COR-L47 (cell line): Measurements from ENCODE around the gene INPPL1.

Experiments
- DNase-seq: peaks from one replicate; lab custom pipeline; 2025; lab: John Stamatoyannopoulos, UW

Gene INPPL1

DNA sequence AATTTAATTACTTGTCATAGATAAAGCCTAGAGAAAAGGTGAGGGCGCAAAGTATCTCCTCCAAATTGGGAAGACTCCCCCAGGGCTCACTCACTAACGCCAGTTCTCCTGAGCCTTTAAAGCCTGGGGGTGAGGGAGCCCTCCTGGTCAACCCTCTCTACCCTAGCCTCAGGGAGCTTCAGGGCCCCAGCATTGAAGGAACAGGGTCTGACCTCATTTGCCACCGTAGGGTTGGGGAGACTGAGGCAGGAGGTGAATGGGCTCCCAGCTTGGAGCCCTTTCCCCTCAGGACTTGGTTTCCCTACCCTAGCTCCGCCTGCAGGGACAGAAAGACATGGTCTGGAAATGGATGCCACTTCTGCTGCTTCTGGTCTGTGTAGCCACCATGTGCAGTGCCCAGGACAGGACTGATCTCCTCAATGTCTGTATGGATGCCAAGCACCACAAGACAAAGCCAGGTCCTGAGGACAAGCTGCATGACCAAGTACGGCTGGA, 6.3 kb upstream of the INPPL1 start:
- DNase-seq, result no peak

DNA sequence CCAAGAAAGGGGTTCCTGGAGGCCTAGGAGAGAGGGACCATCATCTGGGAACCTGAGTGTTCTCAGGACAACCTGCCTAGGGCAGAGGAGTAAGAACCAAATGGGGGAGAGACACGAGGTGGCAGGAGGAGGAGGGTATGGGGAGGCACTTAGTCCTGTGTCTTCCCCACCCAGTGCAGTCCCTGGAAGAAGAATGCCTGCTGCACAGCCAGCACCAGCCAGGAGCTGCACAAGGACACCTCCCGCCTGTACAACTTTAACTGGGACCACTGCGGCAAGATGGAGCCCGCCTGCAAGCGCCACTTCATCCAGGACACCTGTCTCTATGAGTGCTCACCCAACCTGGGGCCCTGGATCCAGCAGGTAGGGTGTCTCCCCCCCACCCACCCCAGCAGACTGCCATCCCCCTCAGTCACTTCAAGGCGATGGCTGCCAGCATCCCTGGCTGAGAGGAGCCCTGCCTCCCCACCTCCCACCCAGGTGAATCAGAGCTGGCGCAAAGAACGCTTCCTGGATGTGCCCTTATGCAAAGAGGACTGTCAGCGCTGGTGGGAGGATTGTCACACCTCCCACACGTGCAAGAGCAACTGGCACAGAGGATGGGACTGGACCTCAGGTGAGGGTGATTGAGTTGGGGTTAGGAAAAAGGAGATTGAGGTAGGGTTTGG, 3.7 kb upstream of the INPPL1 start:
- DNase-seq, result no peak

DNA sequence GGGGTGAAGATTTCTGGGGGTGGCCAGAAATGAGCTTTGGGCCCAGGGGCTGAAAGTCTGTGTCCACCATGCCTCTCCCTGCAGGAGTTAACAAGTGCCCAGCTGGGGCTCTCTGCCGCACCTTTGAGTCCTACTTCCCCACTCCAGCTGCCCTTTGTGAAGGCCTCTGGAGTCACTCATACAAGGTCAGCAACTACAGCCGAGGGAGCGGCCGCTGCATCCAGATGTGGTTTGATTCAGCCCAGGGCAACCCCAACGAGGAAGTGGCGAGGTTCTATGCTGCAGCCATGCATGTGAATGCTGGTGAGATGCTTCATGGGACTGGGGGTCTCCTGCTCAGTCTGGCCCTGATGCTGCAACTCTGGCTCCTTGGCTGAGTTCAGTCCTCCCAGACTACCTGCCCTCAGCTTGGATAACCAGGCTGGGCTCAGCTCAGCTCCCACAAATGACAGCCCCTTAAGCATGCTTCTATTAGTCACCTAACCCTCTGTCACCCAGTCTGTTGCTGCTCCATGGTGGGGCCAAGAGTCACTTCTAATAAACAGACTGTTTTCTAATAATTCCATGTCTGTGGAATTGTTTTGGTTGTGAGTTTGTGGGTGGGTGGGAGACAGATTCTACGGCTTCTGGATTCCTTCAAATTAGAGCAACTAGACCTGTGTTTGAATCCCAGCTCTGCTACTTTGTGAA, 3.0 kb upstream of the INPPL1 start:
- no peak for DNase-seq

DNA sequence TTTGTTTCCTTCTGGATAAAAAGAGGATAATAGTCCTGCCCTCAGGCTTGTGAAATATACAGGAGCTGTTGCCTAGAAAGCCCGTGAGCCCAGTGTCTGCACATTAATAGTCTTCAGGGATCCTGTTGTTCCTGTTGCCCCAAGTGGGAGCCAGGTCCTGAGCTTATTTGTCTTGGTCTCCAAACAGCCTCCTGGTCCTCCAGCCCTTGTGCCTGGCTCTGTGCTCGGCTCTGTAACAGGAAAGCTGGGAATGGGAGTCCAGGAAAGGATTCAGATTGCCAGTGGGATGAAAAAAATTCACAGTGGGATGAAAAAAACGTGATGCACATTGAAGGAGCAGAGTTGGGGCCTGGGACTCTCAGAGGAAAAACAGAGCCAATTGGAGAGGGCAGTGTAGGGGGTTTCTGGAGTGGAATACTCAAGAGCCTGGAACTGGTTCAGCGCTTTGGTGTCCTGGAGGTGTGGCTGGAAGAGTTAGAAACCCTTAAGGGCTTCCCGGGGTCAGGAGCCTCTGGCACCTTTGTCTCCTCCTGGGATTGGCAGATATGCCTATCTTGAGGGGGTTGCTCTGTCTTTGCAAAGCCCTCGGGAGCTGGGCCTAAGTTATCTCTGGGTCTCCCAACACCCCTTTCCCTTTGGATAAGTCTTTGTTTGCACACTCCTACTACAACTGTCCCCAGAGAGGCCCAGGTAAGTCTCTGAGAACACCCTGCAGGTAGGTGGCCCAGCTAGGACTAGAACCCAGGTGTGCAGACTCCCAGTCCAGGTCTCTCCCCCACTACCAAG, 2.3 kb upstream of the INPPL1 start:
- DNase-seq, result no peak

DNA sequence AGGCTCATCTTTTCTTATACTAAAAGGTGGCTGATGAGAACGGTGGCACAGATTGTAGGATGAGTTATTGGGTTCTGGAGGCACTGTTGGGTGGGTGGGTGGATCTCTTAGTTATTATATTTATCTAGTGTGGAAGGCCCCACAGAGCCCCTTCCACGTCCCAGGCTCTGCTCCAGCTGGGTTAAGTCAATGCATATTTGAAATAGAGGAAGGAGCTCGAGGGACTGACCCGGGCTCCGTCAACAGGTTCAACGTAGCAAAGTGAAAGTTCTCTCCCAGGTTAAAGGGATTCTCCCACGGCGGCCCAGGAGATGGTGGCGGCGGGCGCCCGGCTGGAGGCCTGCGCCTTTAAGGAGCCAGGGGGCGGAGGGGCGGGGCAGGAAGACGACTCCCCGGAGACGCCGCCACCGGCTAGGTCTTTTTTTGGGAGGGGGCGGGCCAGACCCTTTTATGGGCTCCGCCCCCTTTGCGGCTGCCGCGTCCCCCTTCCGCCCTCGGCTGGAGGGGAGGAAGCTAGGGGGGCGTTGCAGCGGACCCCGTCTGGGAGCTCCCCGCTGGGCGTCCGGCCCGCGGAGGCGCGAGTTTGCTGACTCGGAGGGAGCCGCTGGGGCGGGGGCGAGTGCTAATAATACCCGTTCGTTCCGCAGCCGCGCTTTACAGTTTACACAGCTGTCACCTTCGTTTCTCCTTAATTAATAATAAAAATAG, 1.5 kb upstream of the INPPL1 start:
- peak; percentile 98 for DNase-seq

DNA sequence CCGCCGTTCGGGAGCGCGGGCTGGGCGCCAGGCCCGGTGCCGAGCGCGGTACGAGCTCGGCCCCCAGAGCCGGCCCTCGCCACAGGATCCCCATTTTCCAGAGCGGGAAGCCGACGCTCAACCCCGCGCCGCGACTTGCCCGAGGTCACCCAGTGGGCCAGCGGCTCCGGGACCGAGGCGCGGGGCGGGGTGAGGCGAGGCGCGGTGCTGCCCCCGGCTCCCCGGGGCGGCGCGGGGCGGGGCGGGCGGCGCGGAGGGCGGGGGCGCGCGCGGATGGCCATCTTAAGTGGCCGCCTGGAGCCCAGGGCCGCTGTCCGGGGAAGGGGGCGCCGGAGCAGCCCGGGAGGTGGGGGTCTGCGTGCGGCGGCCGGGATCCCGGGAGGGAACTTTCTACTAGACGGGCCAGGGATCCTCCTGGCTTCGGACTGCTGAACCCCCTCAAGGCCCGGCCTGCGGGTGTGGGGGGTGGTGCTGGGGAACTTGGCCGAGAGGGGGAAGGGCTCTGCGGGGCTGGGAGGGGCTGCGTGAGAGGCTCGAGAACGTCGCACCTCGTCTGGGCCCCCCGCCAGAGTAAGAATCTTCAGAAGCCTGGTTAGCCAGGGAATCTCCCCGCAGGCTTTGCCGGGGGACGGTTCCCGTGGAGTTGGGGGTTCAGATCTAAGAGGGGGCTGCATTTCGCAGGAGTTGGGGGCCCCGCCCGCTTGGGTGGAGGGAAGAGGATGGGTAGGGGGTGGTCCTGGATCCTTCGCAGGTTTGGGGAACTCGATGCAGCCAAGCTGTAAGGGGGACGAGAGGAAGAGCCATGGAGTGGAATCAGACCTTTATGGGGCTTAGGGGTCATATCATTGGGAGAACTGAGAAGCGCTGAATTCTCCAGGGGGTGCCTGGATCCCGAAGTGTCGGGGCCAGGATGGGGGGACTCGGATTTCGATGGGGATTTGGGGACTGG, 678 bp upstream of the INPPL1 start:
- peak; percentile 61 for DNase-seq

DNA sequence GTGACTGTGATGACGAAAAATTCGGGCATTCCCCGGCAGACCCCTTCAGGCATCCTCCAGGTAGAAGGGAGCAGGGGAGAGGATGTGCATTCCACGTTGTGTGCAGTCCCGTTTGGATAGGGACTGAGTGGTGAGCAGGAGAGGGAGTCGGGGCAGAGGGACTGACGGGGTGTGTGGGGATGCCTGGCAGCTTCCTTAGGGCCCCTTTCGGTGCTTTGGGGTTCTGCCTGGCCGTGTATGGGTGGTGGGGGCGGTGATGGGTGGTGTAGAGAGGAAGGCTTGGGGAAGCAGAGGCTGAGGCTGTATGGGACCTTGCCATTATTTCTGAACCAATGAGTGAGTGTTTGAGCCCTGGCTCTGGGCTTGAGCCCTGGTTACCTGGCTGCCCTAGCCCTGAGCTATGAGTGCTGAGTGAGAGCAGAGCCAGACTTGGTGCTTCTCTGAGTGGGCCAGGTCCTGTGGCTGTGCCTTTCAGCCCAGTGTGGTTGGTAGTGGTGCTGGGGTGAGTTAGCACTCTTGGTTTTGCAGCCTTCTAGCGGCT, 914 bp downstream of the INPPL1 start:
- no peak for DNase-seq

DNA sequence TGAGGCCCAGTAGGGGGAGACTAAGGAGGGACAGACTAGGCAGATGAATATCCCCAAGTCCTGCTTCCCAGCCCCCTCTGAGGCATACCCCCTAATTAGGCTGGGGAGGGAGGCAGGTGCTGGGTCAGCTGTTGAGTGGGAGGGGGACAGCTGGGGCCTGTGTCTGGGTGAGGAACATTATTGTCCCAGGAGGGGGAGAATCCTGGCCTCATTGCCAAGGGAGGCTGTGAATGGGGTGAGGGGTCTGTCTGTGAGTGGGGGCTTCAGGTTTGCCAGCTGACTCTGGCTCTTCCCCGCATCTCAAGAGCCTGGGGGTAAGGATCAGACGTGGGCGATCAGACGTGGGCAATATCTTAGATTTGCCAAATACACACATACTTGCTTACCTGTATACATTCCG, 2.1 kb downstream of the INPPL1 start:
- peak; percentile 61 for DNase-seq

DNA sequence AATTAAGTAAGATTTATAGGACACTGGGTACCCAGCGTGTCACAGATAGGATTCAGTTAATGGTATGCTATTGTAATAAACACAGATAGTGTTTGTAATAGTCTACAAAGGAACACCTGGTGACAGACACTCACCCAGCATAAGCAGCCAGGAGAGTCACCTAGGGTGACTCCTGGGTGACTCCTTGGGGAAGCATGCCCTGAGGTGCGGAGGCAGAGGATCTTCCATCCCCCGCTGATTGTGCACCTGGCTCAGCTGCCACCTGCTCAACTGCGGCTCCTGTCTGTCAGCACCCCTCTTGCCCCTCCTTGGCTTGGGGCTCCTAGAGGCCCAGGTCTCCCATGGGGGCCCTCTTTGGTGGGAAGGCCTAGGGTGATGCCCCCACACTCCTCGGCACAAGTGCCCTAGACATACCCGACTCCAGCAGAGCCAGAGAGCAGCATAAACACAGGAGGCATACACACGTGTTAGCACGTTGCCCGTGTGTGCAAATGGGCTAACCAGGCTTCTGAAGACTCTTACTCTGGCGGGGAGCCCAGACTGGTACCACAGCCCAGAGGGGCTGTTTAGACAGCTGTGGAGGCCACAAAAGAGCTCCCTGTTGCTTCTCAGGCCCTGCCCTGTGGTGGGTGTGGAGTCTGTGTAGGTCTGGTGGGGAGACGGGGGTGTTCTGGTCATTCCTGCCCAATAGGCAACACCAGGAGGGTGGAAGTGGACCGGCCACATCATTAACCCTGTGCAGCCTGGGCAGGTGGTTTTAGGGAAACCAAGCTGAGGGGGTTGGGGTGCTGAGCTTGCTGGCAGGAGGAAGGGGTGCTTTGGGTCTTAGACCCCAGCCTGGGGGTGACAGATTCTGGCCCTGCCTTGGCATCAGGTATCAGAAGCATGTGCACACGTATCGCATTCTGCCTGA, 3.0 kb downstream of the INPPL1 start:
- DNase-seq, result peak; percentile 97

DNA sequence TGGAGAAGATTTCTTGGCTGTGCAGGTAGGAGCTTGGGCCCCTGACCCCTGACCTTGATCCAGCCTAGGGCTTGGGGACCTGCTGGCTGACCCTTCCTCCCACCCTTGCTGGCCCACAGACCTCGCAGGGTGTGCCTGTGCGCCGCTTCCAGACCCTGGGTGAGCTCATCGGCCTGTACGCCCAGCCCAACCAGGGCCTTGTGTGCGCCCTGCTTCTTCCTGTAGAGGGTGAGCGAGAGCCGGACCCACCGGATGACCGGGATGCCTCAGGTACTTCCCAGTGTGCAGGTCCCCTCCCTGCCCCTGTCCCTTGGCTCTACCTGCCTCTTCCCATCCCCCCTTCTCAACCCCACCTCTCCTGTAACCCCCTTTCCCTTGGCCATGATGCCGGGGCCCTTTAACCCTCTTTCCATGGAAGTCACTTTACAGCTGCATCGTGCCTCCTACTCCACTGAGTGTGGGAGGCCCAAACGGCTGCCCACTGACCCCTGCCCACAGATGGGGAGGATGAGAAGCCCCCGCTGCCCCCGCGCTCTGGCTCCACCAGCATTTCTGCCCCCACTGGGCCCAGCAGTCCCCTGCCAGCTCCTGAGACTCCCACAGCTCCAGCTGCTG, 3.8 kb downstream of the INPPL1 start:
- peak; percentile 57 for DNase-seq

DNA sequence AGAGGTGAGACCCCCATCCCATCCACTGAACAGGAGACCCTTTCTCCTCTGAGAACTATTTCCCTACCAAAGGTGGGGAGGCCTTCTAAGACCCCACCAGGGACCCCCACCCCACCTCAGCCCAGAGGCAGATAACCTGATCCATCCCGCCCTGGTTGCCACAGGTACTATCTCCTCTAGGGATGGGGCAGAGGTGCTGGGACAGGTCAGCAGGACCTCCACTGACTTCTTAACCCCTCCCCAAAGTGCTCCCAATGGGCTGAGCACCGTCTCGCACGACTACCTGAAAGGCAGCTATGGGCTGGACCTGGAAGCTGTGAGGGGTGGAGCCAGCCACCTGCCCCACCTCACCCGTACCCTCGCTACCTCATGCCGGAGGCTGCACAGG, 4.3 kb downstream of the INPPL1 start:
- DNase-seq, result no peak

DNA sequence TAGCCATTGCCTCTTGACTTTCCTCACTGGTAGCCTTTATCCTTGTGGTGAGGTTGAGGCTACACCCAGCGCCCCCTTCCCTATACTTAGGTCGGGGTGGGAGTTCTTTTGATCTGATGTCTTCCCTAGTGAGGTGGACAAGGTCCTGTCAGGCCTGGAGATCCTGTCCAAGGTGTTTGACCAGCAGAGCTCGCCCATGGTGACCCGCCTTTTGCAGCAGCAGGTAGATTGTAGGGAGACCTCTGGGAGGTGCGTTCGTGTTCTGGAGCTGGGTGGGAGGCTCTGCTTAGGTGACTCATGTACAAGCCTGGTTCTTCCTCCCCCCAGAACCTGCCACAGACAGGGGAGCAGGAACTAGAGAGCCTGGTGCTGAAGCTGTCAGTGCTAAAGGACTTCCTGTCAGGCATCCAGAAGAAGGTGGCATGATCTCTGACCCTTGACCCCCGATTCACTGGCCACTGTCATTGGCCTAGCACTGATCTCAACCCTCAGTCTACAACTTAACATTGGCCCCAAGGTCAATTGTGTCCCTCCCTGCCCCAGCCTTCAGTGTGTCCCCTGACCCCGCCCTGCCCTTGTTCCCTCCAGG, 4.9 kb downstream of the INPPL1 start:
- no peak for DNase-seq

DNA sequence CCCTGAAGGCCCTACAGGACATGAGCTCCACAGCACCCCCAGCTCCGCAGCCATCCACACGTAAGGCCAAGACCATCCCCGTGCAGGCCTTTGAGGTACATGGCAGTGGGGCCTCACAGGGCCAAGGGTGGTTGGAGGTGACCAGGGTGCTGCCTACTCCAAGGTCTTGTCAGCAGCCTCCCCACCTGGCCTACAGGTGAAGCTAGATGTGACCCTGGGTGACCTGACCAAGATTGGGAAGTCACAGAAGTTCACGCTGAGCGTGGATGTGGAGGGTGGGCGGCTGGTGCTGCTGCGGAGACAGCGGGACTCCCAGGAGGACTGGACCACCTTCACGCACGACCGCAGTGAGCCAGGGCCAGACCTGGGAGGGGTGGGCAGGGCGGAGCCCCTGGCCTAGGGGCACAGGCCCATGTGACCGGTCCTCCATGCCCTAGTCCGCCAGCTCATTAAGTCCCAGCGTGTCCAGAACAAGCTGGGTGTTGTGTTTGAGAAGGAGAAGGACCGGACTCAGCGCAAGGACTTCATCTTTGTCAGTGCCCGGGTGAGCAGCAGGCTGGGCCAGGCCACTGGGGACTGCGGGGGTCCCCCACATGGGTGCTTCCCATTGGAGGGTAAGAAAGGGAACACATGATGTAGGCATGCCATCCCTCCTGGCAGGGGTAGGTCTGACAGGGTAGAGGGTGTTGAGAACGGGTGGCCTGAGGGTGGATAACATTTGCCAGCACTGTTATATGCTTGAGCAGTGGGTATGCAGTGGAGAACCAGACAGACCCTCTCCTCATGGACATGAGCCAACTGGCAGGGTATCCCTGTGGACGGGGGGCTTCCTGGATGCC, 5.6 kb downstream of the INPPL1 start:
- no peak for DNase-seq

DNA sequence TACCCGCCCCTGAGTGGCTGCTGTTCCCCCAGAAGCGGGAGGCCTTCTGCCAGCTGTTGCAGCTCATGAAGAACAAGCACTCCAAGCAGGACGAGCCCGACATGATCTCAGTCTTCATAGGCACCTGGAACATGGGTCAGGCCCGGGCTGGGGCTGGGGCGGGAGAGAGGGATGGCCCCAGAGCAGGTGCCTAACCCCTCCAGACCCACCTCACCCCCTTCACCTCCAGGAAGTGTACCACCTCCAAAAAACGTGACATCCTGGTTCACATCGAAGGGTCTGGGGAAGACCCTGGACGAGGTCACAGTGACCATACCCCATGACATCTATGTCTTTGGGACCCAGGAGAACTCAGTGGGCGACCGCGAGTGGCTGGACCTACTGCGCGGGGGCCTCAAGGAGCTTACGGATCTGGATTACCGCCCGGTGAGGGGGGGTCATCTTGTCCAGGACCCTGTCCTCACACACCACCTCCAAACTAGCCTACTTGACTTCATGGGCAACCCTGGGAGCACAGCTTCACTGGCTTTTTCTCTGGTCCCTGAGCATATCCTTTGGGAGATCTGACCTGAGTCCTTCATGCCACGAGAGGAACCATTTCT, 6.3 kb downstream of the INPPL1 start:
- no peak for DNase-seq

DNA sequence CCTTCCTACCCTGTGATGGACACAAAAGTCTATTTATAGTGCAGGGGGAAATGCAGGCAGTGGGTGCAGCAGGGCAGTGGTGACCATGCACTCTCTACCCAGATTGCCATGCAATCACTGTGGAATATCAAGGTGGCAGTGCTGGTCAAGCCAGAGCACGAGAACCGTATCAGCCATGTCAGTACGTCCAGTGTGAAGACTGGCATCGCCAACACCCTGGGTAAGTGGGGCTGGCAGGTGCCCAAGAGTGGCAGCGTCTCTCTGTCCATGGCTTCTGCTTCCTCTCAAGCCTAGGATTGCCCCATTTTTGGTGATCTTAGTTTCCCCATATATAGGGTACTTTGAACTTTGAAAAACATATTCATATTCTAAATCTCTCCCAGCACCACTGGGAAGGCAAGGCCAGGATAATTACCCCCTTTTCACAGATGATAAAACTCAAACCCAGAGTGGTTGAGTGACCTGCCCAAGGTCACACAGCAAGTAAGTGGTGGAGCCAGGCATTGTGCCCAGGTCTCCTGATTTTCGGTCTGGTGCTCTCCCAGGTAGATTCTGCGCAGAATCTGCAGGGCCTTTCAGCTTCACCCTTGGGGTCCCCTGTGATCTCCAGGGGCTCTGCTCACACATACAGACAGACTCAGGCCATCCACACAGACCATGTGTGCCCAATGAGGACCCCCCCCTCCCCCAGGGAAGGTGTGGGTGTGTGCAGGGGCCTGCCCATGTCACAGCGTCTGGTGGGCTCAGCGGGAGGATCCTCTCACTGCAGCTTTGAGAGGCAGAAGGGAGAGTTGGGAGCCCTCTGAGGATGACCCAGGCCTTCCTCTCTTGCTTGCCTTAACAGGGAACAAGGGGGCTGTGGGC, 7.1 kb downstream of the INPPL1 start:
- no peak for DNase-seq

DNA sequence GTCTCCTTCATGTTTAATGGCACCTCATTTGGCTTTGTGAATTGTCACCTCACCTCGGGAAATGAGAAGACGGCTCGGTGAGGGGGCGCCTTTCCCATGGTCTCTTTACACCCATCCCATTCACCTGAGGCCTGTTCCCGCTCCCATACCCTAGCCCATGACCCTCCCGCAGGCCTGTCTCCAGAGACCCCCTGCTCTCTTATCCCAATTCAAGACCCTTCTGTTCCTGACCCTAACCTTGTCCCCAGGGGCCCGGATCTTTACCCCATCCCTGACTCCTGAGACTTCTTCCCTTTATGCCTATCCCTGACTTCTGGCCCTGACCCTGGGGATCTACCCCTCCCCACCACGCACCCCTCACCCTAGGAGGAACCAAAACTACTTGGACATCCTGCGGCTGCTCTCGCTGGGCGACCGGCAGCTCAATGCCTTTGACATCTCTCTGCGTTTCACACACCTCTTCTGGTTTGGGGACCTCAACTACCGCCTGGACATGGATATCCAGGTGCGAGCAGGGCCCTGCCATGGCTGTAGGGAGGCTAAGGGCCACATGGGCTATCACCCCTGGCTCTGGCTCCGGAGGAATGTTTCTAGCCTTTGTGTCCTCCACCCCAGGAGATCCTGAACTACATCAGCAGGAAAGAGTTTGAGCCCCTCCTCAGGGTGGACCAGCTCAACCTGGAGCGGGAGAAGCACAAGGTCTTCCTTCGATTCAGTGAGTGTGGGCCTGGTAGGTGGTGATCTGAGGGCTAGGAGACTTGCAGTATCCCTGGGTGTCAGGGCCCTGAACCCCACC, 7.9 kb downstream of the INPPL1 start:
- no peak for DNase-seq
